A549 (cell line): ENCODE data around the gene WFDC11. TPM values are rescaled to one million over a fixed set of nuclear protein-coding genes. Genes with fewer than 3 reads are reported as not detected.
"Not testable (repeated sequence)": the region's sequence is repeated elsewhere in the genome, so short reads cannot be mapped to it uniquely, and the experiment has no call there.

Experiments
- ATAC-seq, 2 experiments: fragments of 200-7000 bp in 1 of 2; fragments of >200 bp in 1 of 2; cut with Nextera tagmentation in 1 of 2; cut with Tn5 transposase in 1 of 2; 3 replicates each; pipeline versions ENCODE4 v1.8.0 to v1.9.1; 2018 to 2020; ENCODE audit warnings: mild to moderate bottlenecking in 1 of 2, moderate library complexity in 1 of 2
- CTCF ChIA-PET: fragments of 300-600 bp; sonication (Branson Sonifier 250); formaldehyde crosslinking; extraction: SDS; loops from one replicate; lab custom pipeline; 2021; ENCODE audit warnings: antibody characterized with exemption, inconsistent platforms; lab: Yijun Ruan, JAX
- POLR2A ChIA-PET: fragments of 350-600 bp; formaldehyde crosslinking; extraction: SDS; loops from one replicate; lab custom pipeline; 2021; ENCODE audit warnings: antibody characterized with exemption, inconsistent platforms; lab: Yijun Ruan, JAX
- DNase-seq, 2 experiments: peaks; one replicate each; pipeline versions ENCODE4 v3.0.0 to v3.0.0-alpha.2; 2011 to 2016; ENCODE audit warnings: low read depth in 1 of 2, low spot score in 1 of 2
- FAIRE-seq: peaks from 2 replicates; lab custom pipeline; 2011; peaks lifted over from hg19 to GRCh38; lab: Jason Lieb, UNC
- H3K27ac ChIP-seq, 2 experiments: fragments of >200 bp; sonication (Bioruptor Twin); formaldehyde crosslinking; 3 replicates each; pipeline ENCODE4 v1.5.1; 2016 to 2017
- H3K4me1 ChIP-seq: fragments of >200 bp; sonication (Bioruptor Twin); formaldehyde crosslinking; 3 replicates; pipeline ENCODE4 v1.6.1; 2016
- H3K4me2 ChIP-seq: fragments of >200 bp; sonication (Bioruptor Twin); formaldehyde crosslinking; 3 replicates; pipeline ENCODE4 v1.6.1; 2016
- H3K4me3 ChIP-seq: fragments of >200 bp; sonication (Bioruptor Twin); formaldehyde crosslinking; 3 replicates; pipeline ENCODE4 v1.5.1; 2016
- H3K9me3 ChIP-seq: fragments of >200 bp; sonication (Bioruptor Twin); formaldehyde crosslinking; 3 replicates; pipeline ENCODE4 v1.6.1; 2016
- CBX2 ChIP-seq: fragments of 200-600 bp; sonication (generic); IDR thresholded peaks from 2 replicates; pipeline ENCODE4 v1.6.1; 2016; ENCODE audit warnings: low read depth, mild to moderate bottlenecking, borderline replicate concordance
- CEBPB ChIP-seq, 2 experiments: fragments of >200 bp in 1 of 2; sonication (Bioruptor Twin) in 1 of 2; formaldehyde crosslinking in 1 of 2; IDR thresholded peaks; 2 replicates each; pipeline ENCODE4 v1.6.1; 2012 to 2016
- CHD4 ChIP-seq: fragments of 200-600 bp; sonication (generic); IDR thresholded peaks from 2 replicates; pipeline ENCODE4 v1.6.1; 2016; ENCODE audit warnings: antibody characterized with exemption, mild to moderate bottlenecking, borderline replicate concordance
- HOXA7 ChIP-seq: fragments of 250-450 bp; sonication (Bioruptor Pico); IDR thresholded peaks from 2 replicates; pipeline ENCODE4 v1.5.0; 2020; ENCODE audit warnings: mild to moderate bottlenecking, moderate library complexity
- HOXB5 ChIP-seq: fragments of 250-450 bp; sonication (Bioruptor Pico); IDR thresholded peaks from 2 replicates; pipeline ENCODE4 v1.5.0; 2020; ENCODE audit warnings: mild to moderate bottlenecking, moderate library complexity
- JUNB ChIP-seq: fragments of >200 bp; sonication (Bioruptor Twin); formaldehyde crosslinking; IDR thresholded peaks from 2 replicates; pipeline ENCODE4 v1.6.1; 2016
- KDM1A ChIP-seq: fragments of 200-600 bp; sonication (generic); IDR thresholded peaks from 2 replicates; pipeline ENCODE4 v1.6.1; 2016; ENCODE audit warnings: low read depth, mild to moderate bottlenecking
- MAFK ChIP-seq: fragments of 450-650 bp; IDR thresholded peaks from 2 replicates; pipeline ENCODE4 v1.6.1; 2014; ENCODE audit not compliant: partially characterized antibody
- MAX ChIP-seq: IDR thresholded peaks from 2 replicates; pipeline ENCODE4 v1.6.1; 2012
- MYC ChIP-seq: IDR thresholded peaks from 2 replicates; pipeline ENCODE4 v1.6.1; 2012; ENCODE audit warnings: mild to moderate bottlenecking, inconsistent platforms, low read length, improper control_type of control experiment, borderline replicate concordance
- PHF8 ChIP-seq: fragments of 200-600 bp; sonication (generic); IDR thresholded peaks from 2 replicates; pipeline ENCODE4 v1.6.1; 2016; ENCODE audit warnings: low read depth, mild to moderate bottlenecking, antibody characterized with exemption, moderate library complexity, borderline replicate concordance
- POLR2A ChIP-seq: IDR thresholded peaks from 2 replicates; pipeline ENCODE4 v1.6.1; 2012; ENCODE audit warnings: mild to moderate bottlenecking, low read length
- POLR2AphosphoS2 ChIP-seq: conservative IDR thresholded peaks from 2 replicates; pipeline ENCODE4 v1.6.1; 2012; ENCODE audit warnings: low read length, improper control_type of control experiment, inconsistent platforms
- RCOR1 ChIP-seq: fragments of 150-350 bp; IDR thresholded peaks from 2 replicates; pipeline ENCODE4 v1.6.1; 2014; ENCODE audit warnings: antibody characterized with exemption, low read length, low read depth
- RFX5 ChIP-seq: fragments of 450-650 bp; IDR thresholded peaks from 2 replicates; pipeline ENCODE4 v1.7.1; 2014; ENCODE audit warnings: antibody characterized with exemption, mild to moderate bottlenecking, moderate library complexity
- TFCP2L1 ChIP-seq: fragments of 250-450 bp; sonication (Bioruptor Pico); IDR thresholded peaks from 2 replicates; pipeline ENCODE4 v1.5.0; 2021; ENCODE audit warnings: mild to moderate bottlenecking
- ZNF302 ChIP-seq: fragments of 250-450 bp; sonication (Bioruptor Pico); IDR thresholded peaks from 2 replicates; pipeline ENCODE4 v1.9.0; 2021; ENCODE audit warnings: inconsistent platforms, mild to moderate bottlenecking, moderate library complexity
- WGBS: methylation state at CpG from one replicate; pipeline ENCODE4 v1.1.6; 2017; ENCODE audit errors: missing lambda C conversion rate; 5-methylcytosine and 5-hydroxymethylcytosine counted together
- polyA minus RNA-seq: library from RNA; depleted of rRNA, polyadenylated mRNA; stranded (reverse); fragments of >200 nt; gene quantifications from 2 replicates; pipeline ENCODE4 v1.2.3, GENCODE V29; 2011; rRNA and poly(A)+ RNA removed
- polyA plus RNA-seq, 4 experiments: library from polyadenylated mRNA; depleted of rRNA in 3 of 4; stranded (reverse); fragments of >200 nt; fragmentation: RNase III in 1 of 4; extraction: RNeasy Plus Mini Kit Qiagen cat#74134 plus additional on column Dnase treatment in 1 of 4; gene quantifications; 2 replicates in 3 of 4; 3 replicates in 1 of 4; pipeline ENCODE4 v1.2.3, GENCODE V29; 2011 to 2017

WFDC11 gene
- polyA plus RNA-seq (2011; rRNA removed), result not detected in 2 replicates
- polyA plus RNA-seq (2012; cell fraction: cytosol; rRNA removed), result not detected in 2 replicates
- not detected in 2 replicates for polyA plus RNA-seq (2012; cell fraction: nucleus; rRNA removed)
- not detected in 3 replicates for polyA plus RNA-seq (2017; fragmentation: RNase III; extraction: RNeasy Plus Mini Kit Qiagen cat#74134 plus additional on column Dnase treatment)
- polyA minus RNA-seq, result not detected in 2 replicates

- no peak within 1 kb of the TSS for H3K4me2 ChIP-seq
Observed at GRCh38 chr20:45670139-45670538, at the start of gene WFDC11. TSS of gene WFDC11 (minus strand) at chr20:45670239. CDS start at chr20:45650600, 19,639 bp downstream.

GRCh38 chr20:45716141-45716688, 46.2 kb upstream of the WFDC11 start:
- H3K27ac ChIP-seq, H3K4me1 ChIP-seq, POLR2A ChIA-PET, FAIRE-seq, H3K4me3 ChIP-seq, ATAC-seq, H3K4me2 ChIP-seq, DNase-seq, H3K9me3 ChIP-seq: not testable (repeated sequence)
- CTCF ChIA-PET, result interaction anchor here (1.6 kb wide), 1 partner anchor 55 kb away, joined by 5 read pairs; no protein-coding TSS in a partner anchor

More at GRCh38 chr20:45670139-45670538, at the start of gene WFDC11:
- ChIA-PET POLR2A (no interaction called here), CTCF (no interaction called here)
- Histone ChIP-seq H3K9me3 (no peaks in the 10 kb centered on the region), H3K4me3 (no peak within 1 kb of the TSS), H3K27ac (no peak within 1 kb of the TSS), H3K4me1 (no peaks in the 10 kb centered on the region)
- TF ChIP-seq MAX, result no peak
- no peak for TF ChIP-seq CBX2
- no peak for TF ChIP-seq PHF8
- no peak for TF ChIP-seq POLR2AphosphoS2
- no peak for TF ChIP-seq POLR2A
- TF ChIP-seq RCOR1, result no peak
- ATAC-seq (no peak), FAIRE-seq (no peak), DNase-seq (no peak)
- WGBS, result 0% methylated on average over 1 of the region's 1 CpG

- Histone ChIP-seq H3K27ac (no peak within 1 kb of the TSS), H3K4me2 (no peak within 1 kb of the TSS), H3K9me3 (no peaks in the 10 kb centered on the region), H3K4me1 (no peaks in the 10 kb centered on the region), H3K4me3 (no peak within 1 kb of the TSS)
- ATAC-seq (no peak), DNase-seq (no peak), FAIRE-seq (no peak)
- ChIA-PET CTCF (interaction anchor here (1.2 to 1.5 kb wide), 2 partner anchors 66 to 412 kb away, joined by 3 to 4 read pairs; no protein-coding TSS in a partner anchor), POLR2A (no interaction called here)
- WGBS, result 82% methylated on average over 1 of the region's 1 CpG
- TF ChIP-seq ZNF302 (no peak), JUNB (no peak), MYC (no peak), HOXB5 (CRISPR knock-in tag) (no peak)
Observed at GRCh38 chr20:45704969-45705637, 35.1 kb upstream of the WFDC11 start, which contains the start of gene WFDC10B. TSS of gene WFDC10B (minus strand) at chr20:45705019. CDS start at chr20:45685992, 19,027 bp downstream.

- ChIA-PET CTCF (interaction anchor here (0.9 kb wide), 1 partner anchor 70 kb away, joined by 3 read pairs; no protein-coding TSS in a partner anchor), POLR2A (no interaction called here)
- WGBS, result 20% methylated on average over 4 of the region's 4 CpGs
Observed at GRCh38 chr20:45701873-45702272, 31.8 kb upstream of the WFDC11 start, which contains the start of gene WFDC13. TSS of gene WFDC13 (plus strand) at chr20:45702038. CDS start at chr20:45702124, 86 bp downstream.

GRCh38 chr20:45701104-45701503, 31.1 kb upstream of the WFDC11 start:
- POLR2A ChIA-PET, result no interaction called here
- FAIRE-seq, result no peak

More at GRCh38 chr20:45701873-45702272, 31.8 kb upstream of the WFDC11 start, which contains the start of gene WFDC13:
- no peak for FAIRE-seq
- no peak for TF ChIP-seq KDM1A
- no peak for TF ChIP-seq RCOR1
- TF ChIP-seq PHF8, result no peak
- no peak for TF ChIP-seq JUNB
- TF ChIP-seq TFCP2L1 (CRISPR knock-in tag), result no peak
- no peak for TF ChIP-seq CEBPB (IDR thresholded peaks at IDR 0.05)
- TF ChIP-seq MAFK, result no peak
- Histone ChIP-seq H3K9me3 (no peaks in the 10 kb centered on the region), H3K4me1 (no peaks in the 10 kb centered on the region), H3K27ac (no peak within 1 kb of the TSS), H3K4me2 (no peak within 1 kb of the TSS), H3K4me3 (no peak within 1 kb of the TSS)
- no peak for DNase-seq
- ATAC-seq, result no peak

More at GRCh38 chr20:45701104-45701503, 31.1 kb upstream of the WFDC11 start:
- DNase-seq (no peak), ATAC-seq (no peak)
- 52% methylated on average over 4 of the region's 4 CpGs for WGBS
- Histone ChIP-seq H3K27ac (no peak overlapping the region), H3K4me2 (no peak overlapping the region), H3K4me1 (no peaks in the 10 kb centered on the region), H3K4me3 (no peak overlapping the region), H3K9me3 (no peaks in the 10 kb centered on the region)
- TF ChIP-seq RFX5 (no peak), HOXA7 (CRISPR knock-in tag) (no peak), TFCP2L1 (CRISPR knock-in tag) (no peak), CHD4 (no peak)
- CTCF ChIA-PET, result no interaction called here
